Measurements from ENCODE around the gene BABAM2. TPM values are rescaled to one million over a fixed set of nuclear protein-coding genes. Genes with fewer than 3 reads are reported as not detected.

BABAM2 gene
- total RNA-seq, 1 donor from 2014 or later, result 34.6 TPM

DNA sequence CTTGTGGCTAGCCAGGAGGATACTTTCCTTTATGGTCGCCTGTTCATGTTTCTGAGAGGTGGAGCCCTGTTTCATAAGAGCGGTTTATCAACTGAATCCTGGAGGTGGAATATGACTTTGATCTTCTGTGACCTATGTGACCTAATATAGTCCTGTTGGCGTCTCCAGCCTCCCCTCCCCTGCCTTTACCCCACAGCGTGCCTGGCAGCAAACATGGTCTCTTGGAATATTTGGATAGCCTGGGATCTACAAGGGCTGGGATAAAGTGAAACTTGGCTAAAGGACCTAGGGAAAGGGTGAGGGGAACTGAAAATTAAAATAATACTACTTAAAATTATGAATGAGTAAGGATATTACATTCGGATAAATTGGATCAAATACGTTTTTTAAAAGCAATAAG is 246.0 kb downstream of the BABAM2 start:
- peaks cover 3% of the 10 kb centered on the region for H3K36me3 Mint-ChIP-seq
- no peak overlapping the region for H3K27ac ChIP-seq
- no peak overlapping the region for H3K27ac Mint-ChIP-seq

DNA sequence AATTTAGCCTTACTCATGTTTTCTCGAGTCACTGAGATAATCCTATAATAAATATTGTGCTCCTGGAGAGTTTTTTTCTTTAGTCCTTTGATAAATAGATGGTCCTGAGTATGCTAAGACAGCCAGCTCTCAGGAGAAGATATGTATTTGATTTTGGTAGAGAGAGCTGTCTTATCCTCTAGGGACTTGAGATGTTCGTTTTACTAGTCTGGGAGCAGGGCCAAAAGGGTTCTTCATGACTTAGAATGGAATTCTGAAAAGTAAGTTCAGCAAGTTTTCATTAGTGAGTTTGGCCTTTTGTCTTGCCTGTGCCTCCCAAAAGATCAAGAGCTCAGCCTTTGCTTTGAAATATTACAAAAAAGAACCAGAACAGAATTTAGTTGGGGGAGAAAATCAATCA is 246.7 kb downstream of the BABAM2 start:
- peaks cover 3% of the 10 kb centered on the region for H3K36me3 Mint-ChIP-seq
- DNase-seq (ENCODE audit: low spot score), result no peak
- H3K9ac ChIP-seq, result no peak overlapping the region

More for the DNA sequence above, 246.0 kb downstream of the BABAM2 start:
- Histone ChIP-seq H3K36me3 (no peaks in the 10 kb centered on the region), H3K4me1 (no peaks in the 10 kb centered on the region), H3F3A (ENCODE audit: low read depth) (no peaks in the 10 kb centered on the region), H3K4me3 (no peak overlapping the region), H3K9ac (no peak overlapping the region), H3K79me2 (ENCODE audit: low read depth) (no peaks in the 10 kb centered on the region), H2AFZ (replicated peaks) (no peak overlapping the region), H3K27me3 (no peaks in the 10 kb centered on the region), H3K9me3 (ENCODE audit: low read depth) (no peaks in the 10 kb centered on the region), H4K20me1 (ENCODE audit: low read depth) (no peaks in the 10 kb centered on the region), H3K4me2 (no peak overlapping the region)
- Mint-ChIP-seq H3K4me1 (peaks cover 16% of the 10 kb centered on the region), H3K27me3 (ENCODE audit: insufficient read depth, low read depth) (peaks cover 3% of the 10 kb centered on the region), H3K9me3 (no peaks in the 10 kb centered on the region), H3K4me3 (no peak overlapping the region)
- no peak for DNase-seq (ENCODE audit: low spot score)
- TF ChIP-seq, protein P1, sequence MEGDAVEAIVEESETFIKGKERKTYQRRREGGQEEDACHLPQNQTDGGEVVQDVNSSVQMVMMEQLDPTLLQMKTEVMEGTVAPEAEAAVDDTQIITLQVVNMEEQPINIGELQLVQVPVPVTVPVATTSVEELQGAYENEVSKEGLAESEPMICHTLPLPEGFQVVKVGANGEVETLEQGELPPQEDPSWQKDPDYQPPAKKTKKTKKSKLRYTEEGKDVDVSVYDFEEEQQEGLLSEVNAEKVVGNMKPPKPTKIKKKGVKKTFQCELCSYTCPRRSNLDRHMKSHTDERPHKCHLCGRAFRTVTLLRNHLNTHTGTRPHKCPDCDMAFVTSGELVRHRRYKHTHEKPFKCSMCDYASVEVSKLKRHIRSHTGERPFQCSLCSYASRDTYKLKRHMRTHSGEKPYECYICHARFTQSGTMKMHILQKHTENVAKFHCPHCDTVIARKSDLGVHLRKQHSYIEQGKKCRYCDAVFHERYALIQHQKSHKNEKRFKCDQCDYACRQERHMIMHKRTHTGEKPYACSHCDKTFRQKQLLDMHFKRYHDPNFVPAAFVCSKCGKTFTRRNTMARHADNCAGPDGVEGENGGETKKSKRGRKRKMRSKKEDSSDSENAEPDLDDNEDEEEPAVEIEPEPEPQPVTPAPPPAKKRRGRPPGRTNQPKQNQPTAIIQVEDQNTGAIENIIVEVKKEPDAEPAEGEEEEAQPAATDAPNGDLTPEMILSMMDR (IDR thresholded peaks at IDR 0.05), result no peak
- TF ChIP-seq EZH2phosphoT487 (IDR thresholded peaks at IDR 0.05), result no peak
- TF ChIP-seq EZH2 (IDR thresholded peaks at IDR 0.05), result no peak

DNA sequence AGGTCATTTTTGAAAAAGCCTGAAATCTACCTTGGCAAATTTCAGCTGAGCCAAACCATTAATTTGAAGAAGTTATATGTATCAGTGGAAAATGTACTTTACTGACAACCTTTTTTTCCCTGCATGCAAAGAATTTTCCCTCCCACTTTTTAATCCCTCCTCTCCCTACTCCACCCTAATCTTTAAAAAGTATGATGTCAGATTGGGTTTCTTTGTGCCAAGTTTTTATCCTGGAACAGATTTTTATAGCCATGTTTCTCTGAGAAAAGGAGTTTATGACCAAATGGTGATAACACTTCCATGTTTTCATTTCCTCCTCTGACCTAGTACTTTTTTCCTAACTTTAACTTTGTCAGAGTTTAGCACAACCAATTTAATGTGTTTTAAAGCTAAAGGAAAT is 251.9 kb downstream of the BABAM2 start:
- H3K27me3 ChIP-seq, result no peaks in the 10 kb centered on the region
- no peak overlapping the region for H3K4me3 ChIP-seq
- no peak overlapping the region for H3K27ac ChIP-seq
- no peaks in the 10 kb centered on the region for H4K20me1 ChIP-seq (ENCODE audit: low read depth)
- peaks cover 3% of the 10 kb centered on the region for H3K36me3 Mint-ChIP-seq
- H3K9me3 ChIP-seq (ENCODE audit: low read depth), result no peaks in the 10 kb centered on the region
- H3K79me2 ChIP-seq (ENCODE audit: low read depth), result no peaks in the 10 kb centered on the region
- no peak overlapping the region for H3K4me3 Mint-ChIP-seq
- no peak overlapping the region for H3K4me2 ChIP-seq
- H3K9ac ChIP-seq, result no peak overlapping the region
- H3K27me3 Mint-ChIP-seq (ENCODE audit: insufficient read depth, low read depth), result peaks cover 3% of the 10 kb centered on the region
- TF ChIP-seq, protein P1 (IDR thresholded peaks at IDR 0.05), result no peak
- no peak for TF ChIP-seq EZH2phosphoT487 (IDR thresholded peaks at IDR 0.05)
- TF ChIP-seq EZH2 (IDR thresholded peaks at IDR 0.05), result no peak
- DNase-seq (ENCODE audit: low spot score), result no peak
- H3F3A ChIP-seq (ENCODE audit: low read depth), result no peaks in the 10 kb centered on the region
- no peaks in the 10 kb centered on the region for H3K9me3 Mint-ChIP-seq
- H3K36me3 ChIP-seq, result no peaks in the 10 kb centered on the region
- H3K27ac Mint-ChIP-seq, result no peak overlapping the region
- H2AFZ ChIP-seq (replicated peaks), result no peak overlapping the region
- H3K4me1 Mint-ChIP-seq, result no peaks in the 10 kb centered on the region
- no peaks in the 10 kb centered on the region for H3K4me1 ChIP-seq

More for the DNA sequence above, 246.7 kb downstream of the BABAM2 start:
- Mint-ChIP-seq H3K4me3 (no peak overlapping the region), H3K27ac (no peak overlapping the region), H3K9me3 (no peaks in the 10 kb centered on the region), H3K4me1 (peaks cover 16% of the 10 kb centered on the region), H3K27me3 (ENCODE audit: insufficient read depth, low read depth) (peaks cover 3% of the 10 kb centered on the region)
- Histone ChIP-seq H3K4me2 (no peak overlapping the region), H2AFZ (replicated peaks) (no peak overlapping the region), H3K4me3 (no peak overlapping the region), H4K20me1 (ENCODE audit: low read depth) (no peaks in the 10 kb centered on the region), H3K27me3 (no peaks in the 10 kb centered on the region), H3K9me3 (ENCODE audit: low read depth) (no peaks in the 10 kb centered on the region), H3K36me3 (no peaks in the 10 kb centered on the region), H3F3A (ENCODE audit: low read depth) (no peaks in the 10 kb centered on the region), H3K27ac (no peak overlapping the region), H3K4me1 (no peaks in the 10 kb centered on the region), H3K79me2 (ENCODE audit: low read depth) (no peaks in the 10 kb centered on the region)
- TF ChIP-seq EZH2 (IDR thresholded peaks at IDR 0.05) (no peak), EZH2phosphoT487 (IDR thresholded peaks at IDR 0.05) (no peak)
- TF ChIP-seq, protein P1 (IDR thresholded peaks at IDR 0.05), result no peak

Data from neural progenitor cell (in vitro differentiated cells).